ENCODE results near the gene SLC8A3.

- TF ChIP-seq ZNF18 (CRISPR knock-in tag; IDR thresholded peaks at IDR 0.05; ENCODE audit: insufficient replicate concordance) (no peak), CTCF (CRISPR knock-in tag; IDR thresholded peaks at IDR 0.05) (no peak), ZNF326 (CRISPR knock-in tag; IDR thresholded peaks at IDR 0.05; ENCODE audit: borderline replicate concordance) (no peak), ZBTB10 (CRISPR knock-in tag; IDR thresholded peaks at IDR 0.05; ENCODE audit: borderline replicate concordance) (no peak), RNF219 (CRISPR knock-in tag; IDR thresholded peaks at IDR 0.05) (no peak), USF2 (IDR thresholded peaks at IDR 0.05; ENCODE audit: low read depth, low read length) (no peak), USF2 (CRISPR knock-in tag; IDR thresholded peaks at IDR 0.05; ENCODE audit: borderline replicate concordance) (no peak), SMC3 (IDR thresholded peaks at IDR 0.05; ENCODE audit: low read length) (no peak), RELA (CRISPR knock-in tag; IDR thresholded peaks at IDR 0.05) (no peak), UBTF (CRISPR knock-in tag; IDR thresholded peaks at IDR 0.05) (no peak), TRIM24 (CRISPR knock-in tag; IDR thresholded peaks at IDR 0.05) (no peak), NFKBIZ (CRISPR knock-in tag; IDR thresholded peaks at IDR 0.05) (no peak)
Measured at GRCh38 chr14:70022771-70023445, 165.8 kb downstream of the SLC8A3 start.
